Heart right ventricle (tissue), 16 donors: ENCODE results near the gene MIDN. TPM values are rescaled to one million over a fixed set of nuclear protein-coding genes. Genes with fewer than 3 reads are reported as not detected.

Source experiments
- ATAC-seq, 8 donors: fragments of 200-7000 bp; cut with Tn5 transposase; one replicate each; pipeline ENCODE4 v1.9.1; 2020; ENCODE audit warnings: mild to moderate bottlenecking in 8 of 8, moderate library complexity in 8 of 8, moderate number of reproducible peaks in 1 of 8
- DNase-seq, 2 donors: peaks; one replicate each; pipeline ENCODE4 v3.0.0-alpha.2; 2020
- H3K27ac ChIP-seq, 10 donors: fragments of 200-600 bp; sonication (generic) in 2 of 10; one replicate each; pipeline versions ENCODE4 v1.5.0 to v1.8.0; 2020 to 2022; ENCODE audit warnings: mild to moderate bottlenecking in 3 of 10
- H3K27me3 ChIP-seq, 7 donors: fragments of 200-600 bp; one replicate each; pipeline ENCODE4 v1.8.0; 2021 to 2022; ENCODE audit warnings: mild to moderate bottlenecking in 2 of 7
- H3K36me3 ChIP-seq, 9 donors: fragments of 200-600 bp; sonication (generic) in 1 of 9; one replicate each; pipeline versions ENCODE4 v1.5.0 to v1.8.0; 2020 to 2022; ENCODE audit warnings: mild to moderate bottlenecking in 2 of 9
- H3K4me1 ChIP-seq, 9 donors: fragments of 200-600 bp; sonication (generic) in 1 of 9; one replicate each; pipeline versions ENCODE4 v1.5.0 to v1.8.0; 2020 to 2022; ENCODE audit warnings: mild to moderate bottlenecking in 4 of 9
- H3K4me3 ChIP-seq, 10 donors: fragments of 200-600 bp; sonication (generic) in 2 of 10; one replicate each; pipeline versions ENCODE4 v1.5.0 to v1.8.0; 2020 to 2022; ENCODE audit warnings: mild to moderate bottlenecking in 7 of 10, moderate library complexity in 2 of 10
- H3K9me3 ChIP-seq, 11 donors: fragments of 200-600 bp in 10 of 11; sonication (generic) in 2 of 11; one replicate each; pipeline versions ENCODE4 v1.5.0 to v1.8.0; 2013 to 2022; ENCODE audit warnings: mild to moderate bottlenecking in 2 of 11, control low read depth in 1 of 11, moderate library complexity in 1 of 11
- CTCF ChIP-seq, 9 donors: fragments of 200-600 bp; sonication (generic) in 2 of 9; IDR thresholded peaks; one replicate each; pipeline versions ENCODE4 v1.5.0 to v1.8.0; 2021 to 2022; ENCODE audit warnings: antibody characterized with exemption in 9 of 9, mild to moderate bottlenecking in 5 of 9, moderate library complexity in 1 of 9
- WGBS, 2 donors: extraction: QIAGEN DNeasy Blood & Tissue Kit; methylation state at CpG; one replicate each; pipeline ENCODE4 v1.1.7; 2013; ENCODE audit warnings: inconsistent platforms in 1 of 2; 5-methylcytosine and 5-hydroxymethylcytosine counted together
- intact Hi-C, 10 donors: fragments of 100-400 bp; cut with DNase I; formaldehyde crosslinking; loops; one replicate each; pipeline versions ENCODE4 v1.11.1 to v1.14.2; 2022
- polyA plus RNA-seq, 2 donors: library from polyadenylated mRNA; stranded (reverse); fragments of 200-250 nt; gene quantifications; one replicate each; pipeline ENCODE4 v1.2.3, GENCODE V29; 2013
- total RNA-seq, 10 donors: library from RNA; stranded (reverse); fragmentation: NEBNext Ultra II Directional in 3 of 10; extraction: Animal tissue kit (Norgen Biotek cat#: 25700) in 3 of 10; gene quantifications; one replicate each; pipeline versions ENCODE4 v1.2.1 to v1.2.4, GENCODE V29; 2021 to 2023
- donor health status: Arrhythmogenic right ventricular cardiomyopathy.
- donor health status: ischemic (EF 13 %, LVEDD 7.1; RV severe dilation, severe dysfunction).
- donor health status: healthy with polysubstance abuse.
- donor health status: DM: no; HTN: yes; CAD: no.
- donor health status: DM: no; HTN: no; CAD: no.
- donor health status: ischemic (EF 25% LVEDD 6.9; RV normal size, moderate dysfunction).
- donor health status: ischemic (EF 25% LVEDD 5.7; RV mildly dilated, moderate dysfunction).
- donor health status: healthy.
- donor health status: DM: yes; HTN: yes; CAD: no.
- donor health status: Ischemic cardiomyopathy.
- donor health status: ischemic (EF 35%, LVEDD 5.7; RV mildly dilated, moderate dysfunction).
- donor health status: nonischemic (EF 11% LVEDD 7.7; RV severe dilation, severe dysfunction).
- donor health status: DM: yes; HTN: yes; CAD: no.
- donor health status: PGD.
- donor health status: ischemic (EF 29% LVEDD 5.4; RV normal size, mild dysfunction).
- donor health status: nonischemic (EF 23%, LVEDD 6.1; RV moderate dilation, normal function).

MIDN gene
- total and polyA plus RNA-seq, 12 donors: 22.7 to 236 (median 63.7) TPM

GRCh38 chr19:1290703-1291651 is 42.6 kb downstream of the MIDN start:
- no peak overlapping the region for H3K27ac ChIP-seq
- H3K36me3 ChIP-seq: no peaks in the 10 kb centered on the region
- no peak for DNase-seq
- intact Hi-C loops: no loop called here
- peaks cover 0 to 20% (median 8%) of the 10 kb centered on the region in 9 donors for H3K4me1 ChIP-seq
- no peak for TF ChIP-seq CTCF (IDR thresholded peaks at IDR 0.05)
- H3K4me3 ChIP-seq: no peak overlapping the region
- H3K9me3 ChIP-seq: no peaks in the 10 kb centered on the region
- no peak for ATAC-seq
- 76 to 78% methylated on average over 38 to 40 of the region's 40 CpGs for WGBS, 2 donors
- peaks cover 21 to 95% (median 89%) of the 10 kb centered on the region in 7 donors for H3K27me3 ChIP-seq

DNA sequence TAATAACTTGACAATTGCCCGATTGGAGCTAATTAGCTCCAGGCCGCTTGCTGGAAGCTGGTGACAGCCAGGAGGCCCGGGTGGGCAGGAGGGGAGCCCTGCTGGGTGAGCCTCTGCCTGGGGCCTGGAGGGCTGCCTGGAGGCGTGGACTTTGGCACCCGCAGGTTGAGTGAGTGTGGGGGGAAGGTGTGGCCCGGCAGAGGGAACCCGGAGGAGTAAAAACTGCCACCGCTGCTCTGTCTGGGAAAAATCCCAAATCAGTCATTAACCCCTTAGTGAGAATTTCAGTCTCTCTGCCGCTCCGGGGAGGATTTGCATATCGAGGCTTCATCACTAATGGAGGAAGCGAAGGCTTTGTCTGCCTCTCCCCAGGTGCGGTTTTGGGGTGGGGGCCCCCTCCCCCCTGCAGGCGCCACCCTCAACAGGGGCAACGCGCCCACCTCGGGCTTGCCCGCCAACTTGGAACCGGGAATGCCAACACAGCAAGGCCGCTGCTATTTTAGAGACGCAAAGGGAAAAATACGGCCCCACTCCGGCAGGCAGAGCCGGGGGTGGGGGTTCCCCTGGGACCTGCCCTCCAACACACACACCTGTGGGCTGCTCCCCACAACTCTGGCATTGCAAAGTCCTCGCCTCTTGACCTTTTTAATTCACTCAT is 43.5 kb downstream of the MIDN start:
- H3K9me3 ChIP-seq: no peaks in the 10 kb centered on the region
- ATAC-seq (no peak), DNase-seq (no peak)
- intact Hi-C loops: no loop called here
- WGBS, 2 donors: 70 to 74% methylated on average over 25 of the region's 25 CpGs
- no peaks in the 10 kb centered on the region for H3K36me3 ChIP-seq
- no peak overlapping the region for H3K27ac ChIP-seq
- H3K27me3 ChIP-seq: peaks cover 20 to 89% (median 85%) of the 10 kb centered on the region in 7 donors
- H3K4me3 ChIP-seq: no peak overlapping the region
- no peak for TF ChIP-seq CTCF (IDR thresholded peaks at IDR 0.05)
- H3K4me1 ChIP-seq: peaks cover 0 to 14% (median 4%) of the 10 kb centered on the region in 9 donors

- ATAC-seq (no peak), DNase-seq (no peak)
- WGBS, 2 donors: 84 to 90% methylated on average over 17 of the region's 17 CpGs
- intact Hi-C loops: no loop called here
- no peak for TF ChIP-seq CTCF (IDR thresholded peaks at IDR 0.05)
- no peaks in the 10 kb centered on the region for H3K9me3 ChIP-seq
- no peak overlapping the region for H3K27ac ChIP-seq
- peaks cover 14 to 82% (median 78%) of the 10 kb centered on the region in 7 donors for H3K27me3 ChIP-seq
- peaks cover 0 to 8% (median 4%) of the 10 kb centered on the region in 9 donors for H3K4me1 ChIP-seq
- H3K4me3 ChIP-seq: no peak overlapping the region
- no peaks in the 10 kb centered on the region for H3K36me3 ChIP-seq
Measured at GRCh38 chr19:1292419-1293151, 44.2 kb downstream of the MIDN start.
